Gastroesophageal sphincter (tissue), 4 donors: ENCODE measurements around the gene SKP2. TPM values are rescaled to one million over a fixed set of nuclear protein-coding genes. Genes with fewer than 3 reads are reported as not detected.

Experiments used
- ATAC-seq: fragments of 150-250 bp; one replicate; pipeline ENCODE4 v1.9.1; 2016; ENCODE audit warnings: mild to moderate bottlenecking, moderate library complexity
- H3K27ac ChIP-seq, 4 donors: fragments of 200-600 bp; sonication (generic) in 3 of 4; 1 replicate in 3 of 4; 2 replicates in 1 of 4; pipeline ENCODE4 v1.5.1; 2016 to 2019
- H3K27me3 ChIP-seq: fragments of 200-600 bp; sonication (generic); one replicate; pipeline ENCODE4 v1.5.1; 2019
- H3K36me3 ChIP-seq, 2 donors: fragments of 200-600 bp; sonication (generic); one replicate each; pipeline ENCODE4 v1.5.1; 2019; ENCODE audit warnings: control low read depth in 1 of 2
- H3K4me1 ChIP-seq, 3 donors: fragments of 200-600 bp; sonication (generic); 1 replicate in 2 of 3; 2 replicates in 1 of 3; pipeline ENCODE4 v1.5.1; 2016 to 2019; ENCODE audit warnings: control low read depth in 2 of 3
- H3K4me3 ChIP-seq, 2 donors: fragments of 200-600 bp; sonication (generic); one replicate each; pipeline ENCODE4 v1.5.1; 2019; ENCODE audit warnings: mild to moderate bottlenecking in 1 of 2, moderate library complexity in 1 of 2
- H3K9me3 ChIP-seq, 3 donors: fragments of 200-600 bp; sonication (generic); one replicate each; pipeline ENCODE4 v1.5.1; 2017 to 2019; ENCODE audit warnings: control low read depth in 2 of 3
- EP300 ChIP-seq: sonication (generic); formaldehyde crosslinking; IDR thresholded peaks from one replicate; pipeline ENCODE4 v1.6.1; 2017; ENCODE audit warnings: antibody characterized with exemption, mild to moderate bottlenecking
- POLR2A ChIP-seq, 2 donors: fragments of 450-650 bp; IDR thresholded peaks; one replicate each; pipeline ENCODE4 v1.6.1; 2017; ENCODE audit warnings: antibody characterized with exemption in 2 of 2, mild to moderate bottlenecking in 2 of 2, moderate library complexity in 1 of 2
- POLR2AphosphoS5 ChIP-seq: sonication (generic); formaldehyde crosslinking; IDR thresholded peaks from one replicate; pipeline ENCODE4 v1.6.1; 2017; ENCODE audit warnings: antibody characterized with exemption
- WGBS, 2 donors: methylation state at CpG; one replicate each; pipeline ENCODE4 v1.1.5; 2018; ENCODE audit warnings: low coverage in 1 of 2; 5-methylcytosine and 5-hydroxymethylcytosine counted together
- total RNA-seq, 4 donors: library from RNA; depleted of rRNA; stranded (reverse); fragments of >200 nt; gene quantifications; one replicate each; pipeline ENCODE4 v1.1.0, GENCODE V29; 2016
- TF ChIP-seq, protein P1 (sequence below), 4 experiments: fragments of 200-600 bp in 2 of 4; fragments of 450-650 bp in 2 of 4; sonication (generic) in 1 of 4; IDR thresholded peaks; one replicate each; pipeline ENCODE4 v1.5.1; 2017 to 2019; ENCODE audit warnings: antibody characterized with exemption in 4 of 4, mild to moderate bottlenecking in 2 of 4, moderate library complexity in 2 of 4

SKP2 gene
- total RNA-seq, 4 donors from 2014 or later: 8.2 to 11.6 (median 11.4) TPM

DNA sequence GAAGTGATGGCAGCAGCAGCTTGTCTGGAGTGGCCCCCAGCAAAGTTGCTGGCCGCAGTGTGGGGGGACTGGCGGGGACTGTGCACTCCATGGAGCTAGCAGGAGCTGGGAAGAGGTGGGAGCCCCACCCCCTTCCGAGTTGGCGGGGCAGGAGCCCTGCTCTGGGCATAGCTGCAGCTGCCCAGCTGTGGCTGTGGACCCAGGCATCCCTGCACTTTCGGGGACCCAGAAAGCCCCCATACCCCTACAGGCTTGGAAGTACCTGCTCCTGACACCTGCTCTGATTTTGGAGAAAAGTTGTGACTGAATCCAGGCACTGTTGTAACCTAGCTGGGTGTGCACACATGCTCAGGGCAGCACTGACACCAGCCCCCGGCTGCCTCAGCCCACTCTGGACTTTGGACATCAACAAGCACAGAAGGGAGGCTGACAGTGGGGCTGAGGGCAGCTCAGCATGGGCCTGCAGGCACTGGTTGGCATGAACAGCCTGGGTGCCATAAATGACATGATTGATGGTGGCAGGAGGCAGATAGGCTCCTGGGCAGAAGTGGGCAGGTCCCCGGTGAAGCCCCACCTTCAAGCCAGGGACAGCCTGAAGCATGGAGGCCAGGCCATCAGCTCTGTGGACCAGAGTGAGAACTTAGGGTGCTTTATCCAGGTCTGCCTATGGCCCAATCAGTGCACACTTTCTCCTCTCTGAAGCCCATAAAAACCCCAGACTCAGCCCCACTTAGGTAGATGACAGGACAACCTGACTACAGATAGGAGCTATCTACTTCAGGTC is 12.8 kb upstream of the SKP2 start:
- H3K27me3 ChIP-seq: no peaks in the 10 kb centered on the region
- TF ChIP-seq POLR2A (IDR thresholded peaks at IDR 0.05): no peak
- TF ChIP-seq, protein P1, sequence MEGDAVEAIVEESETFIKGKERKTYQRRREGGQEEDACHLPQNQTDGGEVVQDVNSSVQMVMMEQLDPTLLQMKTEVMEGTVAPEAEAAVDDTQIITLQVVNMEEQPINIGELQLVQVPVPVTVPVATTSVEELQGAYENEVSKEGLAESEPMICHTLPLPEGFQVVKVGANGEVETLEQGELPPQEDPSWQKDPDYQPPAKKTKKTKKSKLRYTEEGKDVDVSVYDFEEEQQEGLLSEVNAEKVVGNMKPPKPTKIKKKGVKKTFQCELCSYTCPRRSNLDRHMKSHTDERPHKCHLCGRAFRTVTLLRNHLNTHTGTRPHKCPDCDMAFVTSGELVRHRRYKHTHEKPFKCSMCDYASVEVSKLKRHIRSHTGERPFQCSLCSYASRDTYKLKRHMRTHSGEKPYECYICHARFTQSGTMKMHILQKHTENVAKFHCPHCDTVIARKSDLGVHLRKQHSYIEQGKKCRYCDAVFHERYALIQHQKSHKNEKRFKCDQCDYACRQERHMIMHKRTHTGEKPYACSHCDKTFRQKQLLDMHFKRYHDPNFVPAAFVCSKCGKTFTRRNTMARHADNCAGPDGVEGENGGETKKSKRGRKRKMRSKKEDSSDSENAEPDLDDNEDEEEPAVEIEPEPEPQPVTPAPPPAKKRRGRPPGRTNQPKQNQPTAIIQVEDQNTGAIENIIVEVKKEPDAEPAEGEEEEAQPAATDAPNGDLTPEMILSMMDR (IDR thresholded peaks at IDR 0.05): no peak
- TF ChIP-seq EP300: no peak
- no peak for TF ChIP-seq POLR2AphosphoS5
- no peak overlapping the region for H3K4me3 ChIP-seq
- no peak for ATAC-seq
- H3K27ac ChIP-seq: no peak overlapping the region
- H3K4me1 ChIP-seq: no peaks in the 10 kb centered on the region
- H3K36me3 ChIP-seq: peaks cover 0 to 65% of the 10 kb centered on the region in 2 donors
- WGBS, 2 donors: 95% methylated on average over 3 of the region's 7 CpGs; no CpG with 5 or more reads in 1 of the 2 donors
- no peaks in the 10 kb centered on the region for H3K9me3 ChIP-seq

DNA sequence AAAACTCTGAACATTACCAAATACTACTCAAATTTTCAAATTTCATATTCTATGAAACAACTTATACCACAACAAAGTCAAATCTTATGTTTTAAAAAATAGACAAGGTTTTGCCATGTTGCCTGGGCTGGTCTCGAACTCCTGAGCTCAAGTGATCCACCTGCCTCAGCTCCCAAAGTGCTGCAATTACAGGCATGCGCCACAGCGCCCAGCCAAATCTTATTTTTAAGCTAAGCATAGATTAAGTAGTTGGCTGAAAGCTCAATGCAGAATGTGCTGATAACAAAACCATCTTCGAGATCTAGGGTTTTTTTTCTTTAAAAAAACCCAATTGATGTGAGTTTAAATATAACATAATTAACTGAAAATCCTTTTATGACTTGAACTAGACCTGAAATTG is 6.6 kb upstream of the SKP2 start:
- TF ChIP-seq POLR2AphosphoS5 (no peak), EP300 (no peak), POLR2A (IDR thresholded peaks at IDR 0.05) (no peak)
- TF ChIP-seq, protein P1 (IDR thresholded peaks at IDR 0.05): no peak
- Histone ChIP-seq H3K4me1 (peaks cover 0 to 16% (median 0%) of the 10 kb centered on the region in 3 donors), H3K4me3 (no peak overlapping the region), H3K27ac (no peak overlapping the region), H3K36me3 (peaks cover 0 to 26% of the 10 kb centered on the region in 2 donors), H3K27me3 (no peaks in the 10 kb centered on the region), H3K9me3 (no peaks in the 10 kb centered on the region)
- WGBS, 2 donors: 85 to 96% methylated on average over 4 of the region's 4 CpGs
- ATAC-seq: no peak

DNA sequence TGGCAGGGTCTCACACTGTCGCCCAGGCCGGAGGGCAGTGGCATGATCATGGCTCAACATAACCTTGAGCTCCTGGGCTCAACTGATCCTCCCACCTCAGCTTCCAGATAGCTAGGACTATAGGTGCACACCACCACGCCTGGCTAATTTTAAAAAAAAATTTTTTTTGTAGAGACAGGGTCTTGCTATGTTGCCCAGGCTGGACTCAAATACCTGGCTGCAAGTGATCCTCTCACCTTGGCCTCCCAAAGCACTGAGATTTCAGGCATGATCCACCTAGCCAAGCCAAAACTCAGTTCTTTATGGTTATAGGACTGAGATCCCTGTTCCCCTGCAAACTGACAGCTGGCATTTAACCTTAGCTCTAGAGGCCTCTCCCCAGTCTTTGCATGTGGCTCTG is 5.5 kb upstream of the SKP2 start:
- Histone ChIP-seq H3K36me3 (peaks cover 0 to 16% of the 10 kb centered on the region in 2 donors), H3K4me3 (no peak overlapping the region), H3K27ac (no peak overlapping the region), H3K9me3 (no peaks in the 10 kb centered on the region), H3K27me3 (no peaks in the 10 kb centered on the region), H3K4me1 (peaks cover 0 to 25% (median 4%) of the 10 kb centered on the region in 3 donors)
- no peak for ATAC-seq
- TF ChIP-seq, protein P1 (IDR thresholded peaks at IDR 0.05): no peak
- TF ChIP-seq EP300 (no peak), POLR2AphosphoS5 (no peak), POLR2A (IDR thresholded peaks at IDR 0.05) (no peak)
- 60 to 67% methylated on average over 3 of the region's 3 CpGs for WGBS, 2 donors

DNA sequence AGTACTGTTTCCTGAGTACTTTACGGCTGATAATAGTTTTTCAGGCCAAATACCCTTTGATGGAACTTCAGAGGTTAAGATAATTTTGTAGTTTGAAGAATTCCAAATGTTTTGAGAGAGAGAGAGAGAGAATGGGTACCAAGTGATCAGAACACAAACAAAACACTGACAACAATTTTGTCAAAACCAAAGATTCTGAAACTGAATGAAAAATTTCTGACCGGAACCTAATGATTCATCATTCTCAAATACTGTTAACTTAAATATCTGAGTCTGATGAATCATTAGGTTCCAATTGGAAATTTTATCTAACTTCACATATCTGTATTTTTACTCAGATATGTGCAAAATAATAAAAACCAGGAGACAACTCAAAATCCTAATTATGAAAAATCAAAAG is 4.2 kb upstream of the SKP2 start:
- no peaks in the 10 kb centered on the region for H3K27me3 ChIP-seq
- 90 to 94% methylated on average over 1 to 2 of the region's 2 CpGs for WGBS, 2 donors
- ATAC-seq: no peak

More for the DNA sequence above, 4.2 kb upstream of the SKP2 start:
- H3K9me3 ChIP-seq: no peaks in the 10 kb centered on the region
- TF ChIP-seq EP300 (no peak), POLR2A (IDR thresholded peaks at IDR 0.05) (no peak), POLR2AphosphoS5 (no peak)
- TF ChIP-seq, protein P1 (IDR thresholded peaks at IDR 0.05): no peak
- H3K4me1 ChIP-seq: peaks cover 0 to 28% (median 4%) of the 10 kb centered on the region in 3 donors
- H3K27ac ChIP-seq: no peak overlapping the region
- peaks cover 0 to 3% of the 10 kb centered on the region in 2 donors for H3K36me3 ChIP-seq
- H3K4me3 ChIP-seq: no peak overlapping the region
